Osteoblast (primary cell): ENCODE measurements around the gene TUBB4A. TPM values are rescaled to one million over a fixed set of nuclear protein-coding genes. Genes with fewer than 3 reads are reported as not detected.
"Not testable (repeated sequence)": the region's sequence is repeated elsewhere in the genome, so short reads cannot be mapped to it uniquely, and the experiment has no call there.

Experiments used
- DNase-seq: peaks from one replicate; pipeline ENCODE4 v3.0.0; 2011; ENCODE audit warnings: low spot score, mixed read lengths; ENCODE audit not compliant: insufficient read length; ENCODE audit errors: missing footprints
- H2AFZ ChIP-seq: 2 replicates; pipeline ENCODE4 v1.6.0; 2011; ENCODE audit warnings: mild to moderate bottlenecking, low read length
- H3K27ac ChIP-seq: 2 replicates; pipeline ENCODE4 v1.5.1; 2011; ENCODE audit warnings: mild to moderate bottlenecking, low read depth, low read length, moderate library complexity
- H3K27me3 ChIP-seq: 2 replicates; pipeline ENCODE4 v1.6.0; 2012; ENCODE audit warnings: mild to moderate bottlenecking, control low read depth, inconsistent platforms, low read length, moderate library complexity; ENCODE audit not compliant: insufficient read depth
- H3K36me3 ChIP-seq: 2 replicates; pipeline ENCODE4 v1.5.1; 2011; ENCODE audit warnings: mild to moderate bottlenecking, low read length, control low read depth, moderate library complexity; ENCODE audit not compliant: insufficient read depth
- H3K4me1 ChIP-seq: 2 replicates; pipeline ENCODE4 v1.5.1; 2011; ENCODE audit warnings: mild to moderate bottlenecking, low read length, control low read depth, moderate library complexity; ENCODE audit not compliant: insufficient read depth
- H3K4me2 ChIP-seq: 2 replicates; pipeline ENCODE4 v1.6.0; 2011; ENCODE audit warnings: mild to moderate bottlenecking, low read length; ENCODE audit not compliant: insufficient read depth
- H3K4me3 ChIP-seq: fragments of 200-600 bp; sonication (generic); 3 replicates; pipeline ENCODE4 v1.5.1; 2012; ENCODE audit warnings: mild to moderate bottlenecking, low read length, inconsistent platforms; ENCODE audit not compliant: insufficient read depth
- H3K79me2 ChIP-seq: 2 replicates; pipeline ENCODE4 v1.6.0; 2012; ENCODE audit warnings: mild to moderate bottlenecking, low read length, control low read depth, inconsistent platforms; ENCODE audit not compliant: insufficient read depth
- H3K9me3 ChIP-seq: 2 replicates; pipeline ENCODE4 v1.5.1; 2011; ENCODE audit warnings: low read depth, low read length, control low read depth
- H4K20me1 ChIP-seq: 2 replicates; pipeline ENCODE4 v1.6.0; 2012; ENCODE audit warnings: mild to moderate bottlenecking, low read length, control low read depth; ENCODE audit not compliant: insufficient read depth
- CTCF ChIP-seq: IDR thresholded peaks from 2 replicates; pipeline ENCODE4 v1.5.1; 2011; ENCODE audit warnings: mild to moderate bottlenecking, low read depth, low read length, moderate library complexity; ENCODE audit errors: extremely low read depth
- total RNA-seq: library from RNA; depleted of rRNA; stranded (reverse); fragments of >200 nt; gene quantifications from 2 replicates; pipeline ENCODE4 v1.2.3, GENCODE V29; 2012

TUBB4A gene
- total RNA-seq, 1 donor, result not detected

GRCh38 chr19:6510618-6511017 lies 8.5 kb upstream of the TUBB4A start:
- H3K4me1 ChIP-seq, result no peaks in the 10 kb centered on the region
- no peaks in the 10 kb centered on the region for H3K27me3 ChIP-seq
- no peak overlapping the region for H2AFZ ChIP-seq
- H3K4me2 ChIP-seq, result no peak overlapping the region
- H3K27ac ChIP-seq, result no peak overlapping the region
- no peaks in the 10 kb centered on the region for H4K20me1 ChIP-seq
- no peaks in the 10 kb centered on the region for H3K36me3 ChIP-seq
- H3K4me3 ChIP-seq, result no peak overlapping the region
- H3K9me3 ChIP-seq, result no peaks in the 10 kb centered on the region
- TF ChIP-seq CTCF, result no peak
- DNase-seq, result peak; percentile 50
- no peaks in the 10 kb centered on the region for H3K79me2 ChIP-seq

- H3K79me2 ChIP-seq, result no peaks in the 10 kb centered on the region
- no peak overlapping the region for H3K4me2 ChIP-seq
- H3K36me3 ChIP-seq, result no peaks in the 10 kb centered on the region
- no peak overlapping the region for H3K27ac ChIP-seq
- no peak overlapping the region for H2AFZ ChIP-seq
- TF ChIP-seq CTCF, result no peak
- no peaks in the 10 kb centered on the region for H3K27me3 ChIP-seq
- no peaks in the 10 kb centered on the region for H3K4me1 ChIP-seq
- peak; percentile 76 for DNase-seq
- no peaks in the 10 kb centered on the region for H3K9me3 ChIP-seq
- no peaks in the 10 kb centered on the region for H4K20me1 ChIP-seq
- H3K4me3 ChIP-seq, result no peak overlapping the region
Measured at GRCh38 chr19:6509118-6509971, 7.2 kb upstream of the TUBB4A start.

GRCh38 chr19:6508028-6508771 lies 6.1 kb upstream of the TUBB4A start:
- H3K79me2 ChIP-seq, H2AFZ ChIP-seq, H3K36me3 ChIP-seq, H3K27ac ChIP-seq, H3K9me3 ChIP-seq, H3K4me2 ChIP-seq, H3K27me3 ChIP-seq, H4K20me1 ChIP-seq, H3K4me3 ChIP-seq, H3K4me1 ChIP-seq: not testable (repeated sequence)
- peak; percentile 34 for DNase-seq

- no peak overlapping the region for H3K4me3 ChIP-seq
- no peaks in the 10 kb centered on the region for H3K4me1 ChIP-seq
- TF ChIP-seq CTCF, result no peak
- H4K20me1 ChIP-seq, result no peaks in the 10 kb centered on the region
- no peak overlapping the region for H3K27ac ChIP-seq
- no peaks in the 10 kb centered on the region for H3K9me3 ChIP-seq
- H3K79me2 ChIP-seq, result no peaks in the 10 kb centered on the region
- H3K27me3 ChIP-seq, result peaks cover 26% of the 10 kb centered on the region
- no peak overlapping the region for H2AFZ ChIP-seq
- DNase-seq, result peak; percentile 42
- no peak overlapping the region for H3K4me2 ChIP-seq
- H3K36me3 ChIP-seq, result no peaks in the 10 kb centered on the region
Measured at GRCh38 chr19:6503407-6504201, 1.5 kb upstream of the TUBB4A start.
